ENCODE data around the gene ACAD8.
A peak's percentile ranks its signal among the peaks of the same experiment; 100 is the strongest.

ACAD8 gene

DNA sequence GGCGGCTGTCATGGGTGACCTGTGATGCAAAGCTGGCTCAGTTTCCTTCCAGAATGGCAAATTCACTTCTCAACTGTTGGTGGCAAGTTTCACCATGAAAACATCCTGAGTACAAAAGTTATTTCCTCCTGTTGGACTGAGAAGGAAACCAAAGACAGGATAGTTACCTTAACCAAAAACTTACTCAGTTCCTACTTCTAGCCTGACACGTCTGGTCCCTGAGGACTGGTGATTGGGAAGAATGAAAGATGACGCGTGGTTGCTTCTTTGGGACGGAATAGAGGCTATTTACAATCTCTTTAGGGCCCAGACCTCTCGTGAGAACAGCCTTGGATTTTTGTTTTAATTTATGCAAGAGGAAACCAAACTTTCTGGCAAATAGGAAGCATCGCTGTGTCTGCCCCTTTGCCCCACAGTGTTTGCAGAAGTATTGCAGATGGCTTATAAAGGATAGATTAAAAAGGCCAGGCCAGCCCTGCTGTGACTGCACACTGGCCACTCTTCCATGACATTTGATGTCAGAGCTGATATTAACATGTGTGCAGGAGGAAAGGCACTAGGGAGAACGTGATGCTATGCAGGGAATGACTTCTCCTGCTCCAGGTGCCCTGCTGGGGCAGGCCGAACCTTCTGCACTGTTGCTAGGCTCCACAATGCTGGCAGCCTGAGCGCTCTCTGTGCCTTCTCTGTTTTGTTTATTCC lies 21.3 kb upstream of the ACAD8 start:
- Mint-ChIP-seq H3K4me1 (peaks cover 51% of the 10 kb centered on the region), H3K4me3 (no peak overlapping the region), H3K36me3 (peaks cover 22% of the 10 kb centered on the region), H3K27ac (no peak overlapping the region), H3K27me3 (peaks cover 20% of the 10 kb centered on the region), H3K9me3 (no peaks in the 10 kb centered on the region)
- peak; percentile 6 for ATAC-seq

DNA sequence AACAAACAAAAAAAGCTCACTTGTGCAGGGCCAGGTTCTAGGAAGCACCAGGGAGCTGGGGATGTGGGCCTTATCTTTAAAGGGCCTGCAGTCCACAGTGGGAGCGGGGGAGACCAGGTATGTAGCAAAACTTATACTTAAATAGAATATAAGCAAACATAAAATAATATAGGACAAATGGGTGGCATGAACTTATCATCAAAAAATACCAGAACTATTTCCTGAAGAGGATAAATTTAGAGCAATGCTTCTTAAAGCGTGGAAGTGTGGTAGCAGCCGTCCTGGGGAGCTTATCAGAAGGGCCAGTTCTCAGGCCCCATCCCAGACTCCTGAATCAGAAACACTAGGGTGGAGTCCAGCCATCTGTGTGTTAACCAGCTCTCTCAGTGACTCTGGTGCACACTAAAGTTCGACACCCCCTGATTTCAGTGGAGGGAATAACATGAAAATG lies 19.6 kb upstream of the ACAD8 start:
- H3K9me3 Mint-ChIP-seq = no peaks in the 10 kb centered on the region
- ATAC-seq = no peak
- peaks cover 34% of the 10 kb centered on the region for H3K4me1 Mint-ChIP-seq
- H3K36me3 Mint-ChIP-seq = peaks cover 34% of the 10 kb centered on the region
- H3K27me3 Mint-ChIP-seq = peaks cover 20% of the 10 kb centered on the region
- H3K27ac Mint-ChIP-seq = no peak overlapping the region
- no peak overlapping the region for H3K4me3 Mint-ChIP-seq

DNA sequence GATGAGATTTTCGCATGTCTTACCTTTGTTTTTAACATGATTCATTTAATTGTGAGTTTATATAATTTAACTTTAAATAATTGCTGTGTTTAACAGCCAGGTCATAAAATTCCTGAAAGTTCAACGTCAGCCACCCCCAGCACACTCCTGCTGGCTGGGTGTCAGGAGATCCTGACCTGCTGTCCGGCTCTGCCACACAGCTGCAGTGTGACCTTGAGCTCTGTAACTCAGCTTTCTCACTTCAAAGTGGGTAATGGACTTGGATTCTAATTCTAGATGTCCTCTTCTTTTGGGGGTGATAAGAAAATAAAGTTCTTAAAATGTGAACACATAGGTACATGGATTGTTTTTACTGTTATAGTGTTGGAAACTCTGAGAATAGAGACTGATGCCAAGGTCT lies 18.0 kb upstream of the ACAD8 start:
- Mint-ChIP-seq H3K9me3 (no peaks in the 10 kb centered on the region), H3K4me3 (no peak overlapping the region), H3K27ac (no peak overlapping the region), H3K36me3 (peaks cover 32% of the 10 kb centered on the region), H3K4me1 (peaks cover 18% of the 10 kb centered on the region), H3K27me3 (peaks cover 6% of the 10 kb centered on the region)
- no peak for ATAC-seq

DNA sequence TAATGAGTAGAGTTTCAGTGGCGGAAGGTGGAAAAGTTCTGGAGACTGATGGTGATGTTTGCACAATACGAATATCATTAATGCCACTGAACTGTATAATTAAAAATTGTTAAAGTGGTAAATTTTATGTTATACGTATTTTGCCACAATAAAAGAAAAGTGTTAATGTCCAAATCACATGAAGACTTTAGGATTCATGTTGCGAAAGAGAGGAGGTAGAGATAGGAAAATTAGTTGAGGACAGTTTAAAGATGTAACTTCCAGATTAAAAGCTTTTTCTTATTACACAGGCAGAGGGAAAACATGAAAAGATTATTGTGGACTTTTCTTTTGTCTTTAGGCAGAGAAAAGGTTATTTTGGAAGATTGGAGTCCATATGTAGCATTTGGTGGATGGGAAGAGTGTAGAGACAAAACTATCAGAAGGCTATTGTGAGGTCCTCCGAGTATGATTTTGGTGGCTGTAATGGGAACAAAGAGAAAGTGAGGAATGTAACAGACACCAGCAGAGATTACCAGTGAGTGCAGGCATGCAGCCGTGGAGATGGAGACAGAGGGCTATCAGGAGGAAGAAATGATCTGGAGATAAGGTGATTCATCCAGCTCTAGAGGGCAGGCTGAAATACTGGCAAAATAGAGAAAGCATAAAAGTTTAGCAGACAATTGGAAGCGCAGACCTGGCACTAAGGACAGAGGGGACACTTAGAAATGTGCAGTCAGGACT lies 16.4 kb upstream of the ACAD8 start:
- Mint-ChIP-seq H3K9me3 (no peaks in the 10 kb centered on the region), H3K4me1 (peaks cover 8% of the 10 kb centered on the region), H3K27me3 (no peaks in the 10 kb centered on the region), H3K4me3 (no peak overlapping the region), H3K36me3 (peaks cover 32% of the 10 kb centered on the region), H3K27ac (no peak overlapping the region)
- no peak for ATAC-seq

DNA sequence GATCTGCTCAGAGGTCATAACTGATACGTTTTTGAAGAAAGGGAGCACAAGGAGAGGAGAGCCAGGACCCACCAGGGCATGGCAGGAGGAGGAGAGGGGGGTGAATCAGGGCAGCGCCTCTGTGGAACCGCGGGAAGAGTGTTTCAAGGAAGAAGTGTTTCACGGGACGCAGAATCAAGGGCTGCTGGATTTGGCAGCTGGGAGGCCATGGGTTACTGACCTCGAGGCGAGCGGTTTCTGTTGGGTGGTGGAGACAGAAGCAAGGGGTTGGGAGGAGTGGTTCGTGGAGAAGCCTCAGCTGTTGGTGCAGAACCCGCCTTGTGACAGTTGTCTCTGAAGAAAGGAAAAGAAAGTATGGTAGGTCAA lies 15.8 kb upstream of the ACAD8 start:
- Mint-ChIP-seq H3K27ac (no peak overlapping the region), H3K27me3 (no peaks in the 10 kb centered on the region), H3K36me3 (peaks cover 34% of the 10 kb centered on the region), H3K4me1 (peaks cover 3% of the 10 kb centered on the region), H3K4me3 (no peak overlapping the region), H3K9me3 (no peaks in the 10 kb centered on the region)
- no peak for ATAC-seq

DNA sequence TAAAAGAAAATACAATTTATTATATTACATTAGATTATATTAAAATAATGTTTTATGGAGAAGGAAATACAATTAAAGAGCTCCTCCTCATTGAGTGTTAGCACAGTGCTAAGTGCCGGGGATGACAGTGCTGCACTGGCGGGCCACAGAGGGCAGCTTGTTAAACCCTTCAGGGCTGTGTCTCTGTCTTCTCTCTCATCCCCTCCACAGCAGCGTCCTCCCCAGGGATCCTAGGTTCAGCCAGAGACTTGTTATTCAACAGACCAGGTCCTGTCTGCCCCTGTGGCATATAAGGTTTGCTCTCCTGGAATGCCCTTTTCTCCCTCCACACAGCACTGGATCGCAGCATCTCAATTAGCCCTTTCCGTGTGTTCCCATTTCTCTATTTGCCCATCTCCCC lies 14.4 kb upstream of the ACAD8 start:
- no peak for ATAC-seq

GRCh38 chr11:134240592-134240991 lies 12.8 kb upstream of the ACAD8 start:
- H3K27ac Mint-ChIP-seq = no peak overlapping the region
- H3K9me3 Mint-ChIP-seq = no peaks in the 10 kb centered on the region

More for the DNA sequence above, 14.4 kb upstream of the ACAD8 start:
- Mint-ChIP-seq H3K9me3 (no peaks in the 10 kb centered on the region), H3K36me3 (peaks cover 49% of the 10 kb centered on the region), H3K27me3 (no peaks in the 10 kb centered on the region), H3K4me1 (no peaks in the 10 kb centered on the region), H3K4me3 (no peak overlapping the region), H3K27ac (no peak overlapping the region)

GRCh38 chr11:134242376-134242775 lies 11.0 kb upstream of the ACAD8 start:
- ATAC-seq = no peak
- no peaks in the 10 kb centered on the region for H3K27me3 Mint-ChIP-seq
- peaks cover 48% of the 10 kb centered on the region for H3K36me3 Mint-ChIP-seq
- no peaks in the 10 kb centered on the region for H3K4me1 Mint-ChIP-seq
- no peaks in the 10 kb centered on the region for H3K9me3 Mint-ChIP-seq
- H3K4me3 Mint-ChIP-seq = no peak overlapping the region
- H3K27ac Mint-ChIP-seq = no peak overlapping the region

More at GRCh38 chr11:134240592-134240991, 12.8 kb upstream of the ACAD8 start:
- Mint-ChIP-seq H3K27me3 (no peaks in the 10 kb centered on the region), H3K4me3 (no peak overlapping the region), H3K36me3 (peaks cover 47% of the 10 kb centered on the region), H3K4me1 (no peaks in the 10 kb centered on the region)
- no peak for ATAC-seq

DNA sequence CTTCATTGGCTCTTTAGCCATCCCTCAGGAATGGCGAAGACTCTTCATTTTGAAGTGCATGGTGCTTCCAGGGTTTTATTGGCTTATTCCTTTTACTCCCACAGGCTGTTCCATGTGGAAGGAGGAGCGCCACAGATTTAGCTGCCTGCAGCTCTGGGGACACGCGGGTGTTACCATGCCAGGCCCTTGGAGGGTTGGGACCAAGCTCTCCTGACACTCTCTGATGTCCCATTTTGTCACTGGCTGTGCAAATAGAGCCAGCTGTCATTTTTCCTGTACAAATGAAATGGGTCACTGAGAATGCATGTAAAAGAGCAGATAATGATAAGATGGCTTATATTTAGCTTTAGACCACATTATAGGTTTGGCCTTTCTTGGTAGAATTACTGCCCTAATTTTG lies 9.5 kb upstream of the ACAD8 start:
- Mint-ChIP-seq H3K4me3 (no peak overlapping the region), H3K36me3 (peaks cover 54% of the 10 kb centered on the region), H3K27me3 (no peaks in the 10 kb centered on the region), H3K9me3 (no peaks in the 10 kb centered on the region), H3K4me1 (no peaks in the 10 kb centered on the region), H3K27ac (no peak overlapping the region)
- ATAC-seq = no peak

DNA sequence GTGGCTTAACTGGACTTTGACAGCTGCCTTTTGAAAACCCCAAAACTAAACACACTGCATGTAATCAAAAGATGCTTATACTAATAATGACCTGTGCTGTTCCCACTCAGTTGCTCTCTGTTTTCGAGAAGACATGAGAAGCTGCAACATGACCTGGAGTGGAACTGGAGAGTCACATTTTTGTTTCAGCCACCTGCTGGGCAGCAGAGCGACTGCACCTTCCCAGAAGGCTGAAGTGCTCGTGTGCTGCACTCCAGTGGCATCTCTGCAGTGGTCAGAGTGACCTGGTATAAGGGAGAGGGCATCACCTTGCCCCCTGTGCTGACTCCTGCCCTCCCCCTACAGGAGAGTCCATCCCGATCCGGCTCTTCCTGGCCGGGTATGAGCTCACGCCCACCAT lies 8.8 kb upstream of the ACAD8 start:
- H3K36me3 Mint-ChIP-seq = peaks cover 53% of the 10 kb centered on the region
- H3K4me1 Mint-ChIP-seq = no peaks in the 10 kb centered on the region
- no peaks in the 10 kb centered on the region for H3K9me3 Mint-ChIP-seq
- H3K4me3 Mint-ChIP-seq = no peak overlapping the region
- no peaks in the 10 kb centered on the region for H3K27me3 Mint-ChIP-seq
- peak; percentile 69 for ATAC-seq
- no peak overlapping the region for H3K27ac Mint-ChIP-seq

DNA sequence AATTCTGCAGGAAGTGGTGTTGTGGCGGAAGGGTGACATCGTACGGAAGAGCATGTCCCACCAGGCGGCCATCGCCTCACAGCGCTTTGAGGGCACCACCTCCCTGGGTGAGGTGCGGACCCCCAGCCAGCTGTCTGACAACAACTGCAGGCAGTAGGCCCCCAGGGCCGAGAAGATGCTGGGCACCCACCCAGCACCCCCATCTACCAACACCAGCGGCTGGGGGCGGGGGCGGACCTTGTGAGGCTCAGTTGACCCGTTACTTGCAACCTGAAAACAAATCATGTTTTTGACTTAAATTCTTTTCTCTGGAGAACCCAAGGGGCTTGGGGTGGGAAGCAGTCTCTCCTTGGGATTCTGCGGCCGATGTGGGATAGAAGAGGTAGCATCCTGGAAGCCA lies 7.9 kb upstream of the ACAD8 start:
- ATAC-seq = no peak
- H3K4me1 Mint-ChIP-seq = no peaks in the 10 kb centered on the region
- H3K36me3 Mint-ChIP-seq = peaks cover 53% of the 10 kb centered on the region
- H3K9me3 Mint-ChIP-seq = no peaks in the 10 kb centered on the region
- no peak overlapping the region for H3K27ac Mint-ChIP-seq
- no peaks in the 10 kb centered on the region for H3K27me3 Mint-ChIP-seq
- no peak overlapping the region for H3K4me3 Mint-ChIP-seq

- no peaks in the 10 kb centered on the region for H3K9me3 Mint-ChIP-seq
- ATAC-seq = no peak
- no peak overlapping the region for H3K4me3 Mint-ChIP-seq
- no peak overlapping the region for H3K27ac Mint-ChIP-seq
- peaks cover 53% of the 10 kb centered on the region for H3K36me3 Mint-ChIP-seq
- no peaks in the 10 kb centered on the region for H3K27me3 Mint-ChIP-seq
- H3K4me1 Mint-ChIP-seq = no peaks in the 10 kb centered on the region
These were observed 7.3 kb upstream of the ACAD8 start for GRCh38 chr11:134246100-134246499.

GRCh38 chr11:134246678-134247077 lies 6.7 kb upstream of the ACAD8 start:
- Mint-ChIP-seq H3K4me3 (no peak overlapping the region), H3K36me3 (peaks cover 53% of the 10 kb centered on the region)

DNA sequence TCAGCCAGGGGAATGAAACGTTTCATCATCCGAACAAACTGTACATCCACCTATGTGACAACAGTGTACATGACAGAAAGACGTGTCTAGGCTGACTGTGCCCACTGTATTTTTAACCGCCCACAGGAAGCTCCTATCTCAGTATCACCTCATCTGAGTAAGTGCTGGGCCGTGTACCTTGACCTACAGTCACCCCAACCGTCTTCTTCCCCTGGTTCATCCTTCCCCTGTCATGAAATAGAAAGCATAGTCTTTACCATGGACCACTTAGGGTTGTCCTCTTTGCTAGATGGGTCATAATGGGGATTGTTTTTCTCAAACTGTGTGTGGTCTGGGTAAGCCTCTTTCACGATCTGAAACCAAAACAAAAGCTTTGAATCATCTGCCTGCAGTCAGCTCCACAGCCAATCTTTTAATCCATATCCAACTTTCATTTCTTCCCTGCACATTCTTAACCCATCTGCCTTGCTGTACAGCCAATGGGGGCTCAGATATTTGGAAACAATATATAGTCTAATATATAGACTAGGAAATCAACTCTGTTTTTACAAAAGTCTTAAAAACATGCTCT lies 4.4 kb upstream of the ACAD8 start:
- Mint-ChIP-seq H3K27me3 (no peaks in the 10 kb centered on the region), H3K9me3 (no peaks in the 10 kb centered on the region), H3K27ac (no peak overlapping the region), H3K4me1 (peaks cover 17% of the 10 kb centered on the region), H3K4me3 (no peak overlapping the region), H3K36me3 (peaks cover 36% of the 10 kb centered on the region)
- no peak for ATAC-seq

More at GRCh38 chr11:134246678-134247077, 6.7 kb upstream of the ACAD8 start:
- H3K27me3 Mint-ChIP-seq = no peaks in the 10 kb centered on the region
- H3K4me1 Mint-ChIP-seq = peaks cover under 1% of the 10 kb centered on the region
- ATAC-seq = no peak
- H3K27ac Mint-ChIP-seq = no peak overlapping the region
- H3K9me3 Mint-ChIP-seq = no peaks in the 10 kb centered on the region

GRCh38 chr11:134250246-134250645 lies 3.1 kb upstream of the ACAD8 start:
- H3K27me3 Mint-ChIP-seq = no peaks in the 10 kb centered on the region
- peaks cover 26% of the 10 kb centered on the region for H3K4me1 Mint-ChIP-seq
- no peak overlapping the region for H3K4me3 Mint-ChIP-seq
- no peak for ATAC-seq
- peaks cover 33% of the 10 kb centered on the region for H3K36me3 Mint-ChIP-seq
- H3K9me3 Mint-ChIP-seq = no peaks in the 10 kb centered on the region
- H3K27ac Mint-ChIP-seq = no peak overlapping the region

DNA sequence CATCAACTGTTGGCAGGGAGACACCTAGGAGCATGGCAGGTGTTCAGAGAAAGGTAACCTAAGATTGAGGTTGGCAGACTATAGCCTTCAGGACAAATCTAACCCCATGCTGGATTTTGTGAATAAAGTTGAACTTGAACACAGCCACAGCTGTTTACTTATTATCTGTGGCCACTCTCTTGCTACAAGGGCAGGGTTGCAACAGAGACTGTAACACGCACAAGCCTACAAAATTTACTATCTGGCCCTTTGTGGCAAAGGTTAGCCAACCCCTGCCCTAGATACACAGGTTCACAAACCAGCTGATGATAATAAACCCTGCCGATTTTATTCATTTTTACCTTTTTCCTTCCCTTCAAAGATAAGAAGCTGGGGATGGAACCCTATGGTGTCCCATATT lies 2.7 kb upstream of the ACAD8 start:
- H3K36me3 Mint-ChIP-seq = peaks cover 33% of the 10 kb centered on the region
- no peak overlapping the region for H3K4me3 Mint-ChIP-seq
- H3K27me3 Mint-ChIP-seq = no peaks in the 10 kb centered on the region
- peaks cover 29% of the 10 kb centered on the region for H3K4me1 Mint-ChIP-seq
- no peak for ATAC-seq
- H3K9me3 Mint-ChIP-seq = no peaks in the 10 kb centered on the region
- no peak overlapping the region for H3K27ac Mint-ChIP-seq

Measured in stimulated activated memory B cell treated with anti-CD40 and anti-IgM and Interleukin-4, amounts not matched to agents 10 μg/mL and 1 μg/mL and 100 μg/mL, for 72 hours (primary cell).